ENCODE results near the gene COBLL1. TPM values are rescaled to one million over a fixed set of nuclear protein-coding genes. Genes with fewer than 3 reads are reported as not detected.
A peak's percentile ranks its signal among the peaks of the same experiment; 100 is the strongest.

Gene COBLL1
- total RNA-seq, 1 donor from 2014 or later = 4.4 TPM

DNA sequence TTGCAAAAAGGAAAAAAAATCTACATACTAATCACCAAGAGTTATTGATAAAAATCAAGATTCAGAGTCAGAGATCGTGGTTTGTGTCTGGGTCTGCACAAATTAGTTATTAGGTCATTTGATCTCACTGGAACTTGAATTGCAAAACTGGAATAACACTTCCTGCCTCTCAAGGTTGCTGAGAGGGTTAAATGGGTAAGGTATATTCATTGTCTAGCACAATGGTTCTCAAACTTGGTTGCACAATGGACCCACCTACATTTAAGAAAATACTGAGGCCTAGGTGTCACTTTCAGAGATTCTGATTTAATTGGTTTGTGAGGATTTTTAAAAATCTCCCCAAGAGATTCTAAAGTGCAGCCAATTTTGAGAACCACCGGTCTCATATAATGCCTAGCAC is 84.8 kb downstream of the COBLL1 start:
- no peak for DNase-seq (ENCODE audit: low read depth, low spot score)

DNA sequence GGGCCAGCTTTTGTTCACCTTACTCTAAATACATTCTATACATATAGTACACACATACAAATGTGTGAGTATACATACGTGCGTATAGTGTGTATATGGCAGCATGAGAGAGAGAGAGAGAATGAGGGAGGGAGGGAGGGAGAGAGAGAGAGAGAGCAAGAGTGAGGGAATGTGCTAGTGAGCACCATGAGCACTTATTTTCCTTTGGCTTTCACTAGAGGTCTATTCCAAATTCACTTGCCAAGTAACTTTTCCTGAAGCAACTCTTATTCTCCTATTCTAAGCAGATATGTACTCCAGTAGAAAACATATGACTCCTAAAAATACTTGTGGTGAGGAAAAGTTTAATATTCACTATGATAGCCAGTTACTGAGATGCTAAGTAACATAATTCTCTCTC is 85.7 kb downstream of the COBLL1 start:
- DNase-seq (ENCODE audit: low read depth, low spot score) = no peak

- DNase-seq (ENCODE audit: low read depth, low spot score) = no peak
Observed at GRCh38 chr2:164754157-164755093, 87.2 kb downstream of the COBLL1 start.

- DNase-seq (ENCODE audit: low read depth, low spot score) = no peak
Observed at GRCh38 chr2:164752956-164753355, 88.7 kb downstream of the COBLL1 start.

DNA sequence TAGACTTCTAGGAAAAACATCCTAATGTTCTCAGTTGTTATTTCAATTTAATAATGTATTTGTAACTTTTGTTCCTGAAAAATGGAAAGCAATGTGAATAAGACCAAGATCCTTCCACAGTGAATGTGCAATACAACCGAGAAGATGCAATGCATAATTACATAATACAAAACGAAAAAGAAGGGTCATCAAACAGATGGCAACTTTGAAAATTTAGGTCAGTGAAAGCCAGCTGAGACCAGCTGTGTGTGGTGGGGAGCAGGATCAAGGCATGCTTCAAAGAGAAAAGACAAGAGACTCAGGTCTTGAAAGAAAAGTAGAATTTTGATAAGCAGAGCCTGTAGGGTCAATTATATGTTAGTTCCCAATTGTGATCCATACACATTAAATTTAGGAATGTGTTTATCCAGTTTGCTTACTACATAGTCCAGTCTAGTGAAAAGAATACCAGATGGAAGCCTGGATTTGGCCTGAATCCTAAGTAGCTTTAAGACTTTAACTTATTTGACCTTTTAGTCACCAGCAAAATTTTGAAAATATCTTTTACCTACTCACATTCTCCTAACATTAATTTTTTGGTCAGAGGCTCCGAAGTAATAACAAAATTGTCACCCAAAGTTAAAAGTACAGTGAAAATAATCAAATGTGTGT is 93.7 kb downstream of the COBLL1 start:
- DNase-seq (ENCODE audit: low read depth, low spot score) = no peak

DNA sequence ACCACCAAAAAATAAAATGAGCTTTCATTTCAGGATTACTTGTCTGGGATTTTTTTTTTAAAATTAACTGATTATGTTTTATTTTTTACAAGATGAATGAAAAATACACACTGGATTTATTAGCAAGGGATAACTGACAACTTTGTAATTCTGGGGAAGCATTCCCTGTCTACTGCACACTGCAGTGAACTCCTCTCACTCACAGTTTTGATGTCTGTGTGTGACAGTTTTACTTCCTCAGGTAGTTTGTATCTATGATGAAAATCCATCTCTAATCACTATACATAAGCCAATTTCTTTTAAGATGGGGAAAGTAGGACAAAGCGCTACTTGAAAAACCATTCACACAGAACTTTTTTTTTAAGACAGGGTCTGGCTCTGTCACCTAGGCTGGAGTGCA is 94.5 kb downstream of the COBLL1 start:
- DNase-seq (ENCODE audit: low read depth, low spot score) = no peak

- DNase-seq (ENCODE audit: low read depth, low spot score) = no peak
Observed at GRCh38 chr2:164746713-164747112, 94.9 kb downstream of the COBLL1 start.

DNA sequence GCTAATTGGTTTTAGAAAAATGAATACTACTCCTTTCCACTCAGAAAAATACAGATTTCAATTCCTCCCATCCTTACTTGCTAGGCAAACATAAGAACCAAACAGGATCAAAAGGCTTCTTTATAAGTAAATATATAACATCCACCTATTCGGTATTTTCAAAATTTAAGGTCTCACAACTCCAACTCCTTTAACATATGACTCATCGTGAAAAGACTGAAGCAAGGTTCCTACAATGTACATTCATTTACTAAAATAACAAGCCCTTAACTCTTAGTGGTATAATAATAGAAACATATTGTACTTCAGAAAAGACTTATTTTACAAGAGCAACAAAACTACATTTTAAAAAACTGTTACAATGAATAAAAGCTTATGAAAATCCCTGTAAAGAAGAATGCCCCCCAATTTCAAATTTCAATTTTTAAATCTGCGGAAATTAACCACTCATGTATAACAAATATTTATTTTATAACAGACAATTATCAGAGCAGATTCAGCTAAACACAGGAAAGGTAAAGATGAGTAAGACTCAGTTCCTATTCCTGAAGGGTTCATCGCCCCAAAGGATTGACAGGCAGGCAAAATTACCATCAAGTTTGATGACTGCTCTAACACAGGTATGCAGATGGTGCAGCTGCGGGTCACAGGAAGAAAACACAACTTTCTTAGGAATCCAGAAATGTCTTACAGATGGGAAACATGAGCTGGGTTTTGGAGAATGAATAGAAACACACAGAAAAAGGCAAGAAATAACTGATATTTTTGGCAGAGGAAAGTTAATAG is 96.4 kb downstream of the COBLL1 start:
- no peak for DNase-seq (ENCODE audit: low read depth, low spot score)

GRCh38 chr2:164742738-164743317 is 98.8 kb downstream of the COBLL1 start:
- DNase-seq (ENCODE audit: low read depth, low spot score) = no peak

DNA sequence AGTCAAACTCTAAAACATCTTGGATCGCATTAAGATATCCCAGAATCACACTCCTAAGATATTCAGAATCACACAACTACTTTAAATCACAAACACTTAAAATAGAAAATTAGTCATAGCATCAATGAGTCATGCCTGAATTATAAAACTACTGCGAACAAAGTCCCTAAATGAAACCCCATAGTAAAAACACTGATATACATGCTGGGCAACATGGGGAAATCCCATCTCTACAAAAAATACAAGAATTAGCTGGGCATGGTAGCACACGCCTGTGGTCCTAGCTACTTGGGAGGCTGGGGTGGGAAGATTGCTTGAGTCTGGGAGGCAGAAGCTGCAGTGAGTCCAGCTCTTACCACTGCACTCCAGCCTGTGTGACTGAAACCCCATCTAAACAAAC is 101.7 kb downstream of the COBLL1 start:
- DNase-seq (ENCODE audit: low read depth, low spot score) = peak; percentile 1

DNA sequence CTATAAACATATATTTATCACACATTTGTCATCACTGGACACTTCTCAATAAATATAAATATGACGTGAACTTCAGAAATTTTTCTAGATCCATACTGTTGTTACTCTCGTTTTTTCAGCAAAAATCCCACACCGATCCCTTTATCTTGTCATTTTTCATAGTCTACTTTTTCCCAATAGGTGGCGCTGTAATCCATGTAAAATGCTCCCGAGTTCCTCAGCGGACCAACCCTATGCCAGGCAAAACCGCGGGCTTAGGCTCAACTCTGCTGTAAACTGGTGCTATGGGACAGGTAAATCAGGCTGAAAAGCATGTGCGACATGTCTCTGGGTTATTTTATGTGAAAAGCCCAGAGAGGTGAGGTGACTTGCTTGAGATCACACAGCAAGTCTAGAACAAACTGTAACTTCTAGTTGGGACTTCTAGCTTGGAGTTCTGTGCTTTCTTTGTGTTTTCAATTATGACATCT is 104.0 kb downstream of the COBLL1 start:
- DNase-seq (ENCODE audit: low read depth, low spot score) = peak; percentile 13

DNA sequence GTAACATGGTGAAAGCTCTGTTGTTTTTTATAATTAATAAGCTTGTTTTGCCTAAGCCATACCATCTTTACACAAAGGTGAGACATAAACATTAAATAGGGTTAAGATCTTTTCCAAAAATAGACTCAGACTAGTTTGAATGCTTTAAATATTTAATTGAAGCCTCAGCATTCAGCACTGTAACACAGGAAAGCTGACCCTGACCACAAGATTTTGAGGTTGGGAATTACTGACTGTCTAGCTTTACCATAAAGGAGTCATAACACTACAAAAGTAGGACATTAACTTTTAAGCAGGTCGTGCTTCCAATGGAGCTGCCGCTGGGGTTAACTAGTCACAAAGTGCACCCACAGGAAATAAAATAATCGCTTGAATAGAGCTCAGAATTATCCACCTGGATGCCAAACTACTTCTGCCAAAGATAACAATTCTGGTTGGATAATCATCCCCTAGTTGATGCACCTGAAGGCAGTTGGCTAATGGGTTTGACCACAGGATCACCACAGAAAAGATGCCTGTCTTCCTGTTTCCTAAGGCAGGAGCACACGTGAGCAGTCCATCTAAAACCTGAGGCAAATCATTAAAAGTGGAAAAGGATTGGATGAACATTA is 106.2 kb downstream of the COBLL1 start:
- no peak for DNase-seq (ENCODE audit: low read depth, low spot score)

DNA sequence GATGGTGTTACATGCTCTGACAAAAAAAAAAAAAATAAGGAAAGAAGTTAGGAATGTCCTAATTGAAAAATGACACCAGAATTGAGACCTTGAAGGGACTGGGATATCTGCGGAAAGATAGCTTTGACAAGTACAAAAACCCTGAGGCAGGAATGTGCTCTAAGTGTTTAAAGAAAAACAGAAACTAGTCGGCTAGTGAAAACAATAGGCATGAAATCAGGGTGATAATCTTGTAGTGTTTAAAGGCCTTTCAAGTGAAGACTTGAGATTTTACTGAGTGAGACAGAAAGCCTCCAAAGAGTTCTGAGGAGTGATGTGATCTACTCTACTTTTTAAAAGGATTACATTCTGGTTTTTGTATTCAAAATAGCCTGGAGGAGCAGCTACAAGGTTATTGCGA is 107.4 kb downstream of the COBLL1 start:
- no peak for DNase-seq (ENCODE audit: low read depth, low spot score)

DNA sequence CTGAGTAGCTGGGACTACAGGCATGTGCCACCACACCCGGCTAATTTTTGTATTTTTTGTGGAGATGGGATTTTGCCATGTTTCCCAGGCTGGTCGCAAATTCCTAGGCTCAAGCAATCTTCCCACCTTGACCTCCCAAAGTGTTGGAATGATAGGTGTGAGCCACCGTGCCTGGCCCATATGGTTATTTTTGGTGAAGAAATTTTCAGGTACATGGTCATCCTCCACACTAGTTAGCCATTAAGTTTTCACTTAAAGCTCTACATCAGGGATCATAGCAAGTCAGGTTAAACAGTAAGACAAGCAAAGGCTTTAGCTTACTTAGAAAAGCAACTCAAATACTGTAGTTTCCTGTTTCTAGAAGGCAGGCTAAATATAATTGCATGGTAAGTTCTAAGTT is 116.1 kb downstream of the COBLL1 start:
- DNase-seq (ENCODE audit: low read depth, low spot score) = no peak

GRCh38 chr2:164722616-164723338 is 118.8 kb downstream of the COBLL1 start:
- DNase-seq (ENCODE audit: low read depth, low spot score) = no peak

GRCh38 chr2:164721430-164721829 is 120.2 kb downstream of the COBLL1 start:
- no peak for DNase-seq (ENCODE audit: low read depth, low spot score)

GRCh38 chr2:164719996-164720941 is 121.4 kb downstream of the COBLL1 start:
- no peak for DNase-seq (ENCODE audit: low read depth, low spot score)

DNA sequence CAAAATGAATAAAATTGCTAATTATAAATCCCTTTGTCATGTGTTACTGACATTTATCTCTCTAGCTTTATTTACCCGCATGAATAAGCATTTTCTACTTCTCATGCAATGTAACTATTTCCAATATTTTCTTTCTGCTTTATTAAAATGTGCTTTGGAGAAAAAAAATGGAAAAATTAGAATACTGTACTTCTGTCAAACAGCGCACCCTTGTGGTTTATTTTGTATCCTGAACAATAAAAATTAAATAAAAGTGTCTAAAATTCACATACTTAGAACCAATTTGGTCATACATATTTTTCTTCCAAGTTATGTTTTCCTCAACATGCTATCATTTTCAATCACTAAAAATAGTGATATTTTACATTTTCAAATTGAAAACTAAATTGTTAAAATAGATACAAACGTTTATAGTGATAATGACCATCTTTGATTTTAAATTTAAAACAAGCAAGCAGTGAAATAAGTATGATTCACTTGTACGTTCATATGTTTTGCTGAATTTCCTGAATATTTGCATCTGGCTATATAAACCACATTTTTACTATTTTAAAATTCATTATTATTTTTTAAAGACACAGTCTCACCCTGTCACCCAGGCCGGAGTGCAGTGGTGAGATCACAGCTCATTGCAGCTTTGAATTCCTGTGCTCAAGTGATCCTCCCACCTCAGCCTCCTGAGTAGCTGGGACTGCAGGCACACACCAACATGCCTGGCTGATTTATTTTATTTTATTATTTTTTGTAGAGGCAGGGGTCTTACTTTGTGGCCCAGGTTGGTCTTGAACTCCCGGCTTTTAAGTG is 124.4 kb downstream of the COBLL1 start:
- no peak for DNase-seq (ENCODE audit: low read depth, low spot score)
